Astrocyte of the cerebellum (primary cell): ENCODE results near the gene OPA1.

Experiments
- DNase-seq: peaks from one replicate; pipeline ENCODE4 v3.0.0-alpha.2; 2011; ENCODE audit warnings: low read depth
- H3K4me3 ChIP-seq: 2 replicates; pipeline ENCODE4 v1.5.1; 2011; ENCODE audit warnings: mild to moderate bottlenecking, low read depth, low read length, moderate library complexity
- CTCF ChIP-seq: IDR thresholded peaks from 2 replicates; pipeline ENCODE4 v1.5.1; 2012; ENCODE audit warnings: low read length, low read depth, moderate library complexity, mild to moderate bottlenecking; ENCODE audit errors: missing control alignments
- in situ Hi-C: cut with HindIII; loops from 2 replicates; pipeline ENCODE4 v1.10.0; 2017; ENCODE audit warnings: low sequenced_read_pairs

The OPA1 gene

GRCh38 chr3:193716150-193716549, 123.1 kb downstream of the OPA1 start:
- DNase-seq = no peak
- no peak overlapping the region for H3K4me3 ChIP-seq
- TF ChIP-seq CTCF = no peak
- in situ Hi-C loops = loop anchor here (10.0 kb wide), 1 partner anchor 59 kb away; no protein-coding TSS in a partner anchor

GRCh38 chr3:193719735-193720134, 126.7 kb downstream of the OPA1 start:
- TF ChIP-seq CTCF = no peak
- in situ Hi-C loops = loop anchor here (10.0 kb wide), 1 partner anchor 55 kb away; no protein-coding TSS in a partner anchor
- no peak for DNase-seq
- no peak overlapping the region for H3K4me3 ChIP-seq

DNA sequence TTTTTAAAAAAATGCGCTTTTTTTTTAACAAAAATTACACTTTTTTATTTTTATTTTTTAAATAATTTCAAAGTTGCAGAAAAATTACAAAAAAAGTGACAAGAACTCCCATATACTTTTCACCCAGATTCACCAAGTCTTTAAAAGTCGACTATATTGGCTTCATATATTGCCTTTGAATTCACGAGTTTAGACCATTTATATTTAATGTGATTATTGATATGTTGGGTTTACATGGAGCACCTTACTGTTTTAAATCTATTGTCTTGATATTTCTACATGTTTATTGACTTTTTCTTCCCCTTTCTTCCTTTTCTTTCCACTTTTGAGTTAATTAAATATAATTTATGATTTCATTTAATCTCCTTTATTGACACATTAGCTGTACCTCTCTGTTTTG, 127.2 kb downstream of the OPA1 start:
- no peak overlapping the region for H3K4me3 ChIP-seq
- no peak for DNase-seq
- in situ Hi-C loops = no loop called here
- no peak for TF ChIP-seq CTCF

DNA sequence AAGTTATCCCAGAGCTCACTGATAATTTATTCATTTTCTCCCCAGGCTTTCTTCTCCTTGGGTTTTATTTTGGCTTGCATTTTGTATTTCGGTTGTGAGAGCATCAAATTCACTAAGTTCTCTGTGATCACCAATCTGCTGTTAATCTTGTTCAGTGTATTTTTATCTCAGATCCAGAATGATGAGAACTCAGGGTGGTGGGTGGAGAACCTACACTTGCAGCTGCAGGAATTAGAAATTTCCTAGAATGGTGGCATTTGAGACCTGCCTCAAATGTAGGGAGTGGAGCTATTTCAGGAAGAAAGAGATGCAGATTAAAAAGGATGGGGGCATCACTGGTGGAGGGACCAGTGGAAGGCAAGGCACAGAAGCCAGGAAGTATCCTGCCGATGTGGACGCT, 129.6 kb downstream of the OPA1 start:
- no peak for TF ChIP-seq CTCF
- H3K4me3 ChIP-seq = no peak overlapping the region
- DNase-seq = no peak

GRCh38 chr3:193727089-193727488, 134.1 kb downstream of the OPA1 start:
- in situ Hi-C loops = no loop called here
- no peak overlapping the region for H3K4me3 ChIP-seq
- no peak for DNase-seq
- no peak for TF ChIP-seq CTCF

More for the DNA sequence above, 129.6 kb downstream of the OPA1 start:
- in situ Hi-C loops = no loop called here

DNA sequence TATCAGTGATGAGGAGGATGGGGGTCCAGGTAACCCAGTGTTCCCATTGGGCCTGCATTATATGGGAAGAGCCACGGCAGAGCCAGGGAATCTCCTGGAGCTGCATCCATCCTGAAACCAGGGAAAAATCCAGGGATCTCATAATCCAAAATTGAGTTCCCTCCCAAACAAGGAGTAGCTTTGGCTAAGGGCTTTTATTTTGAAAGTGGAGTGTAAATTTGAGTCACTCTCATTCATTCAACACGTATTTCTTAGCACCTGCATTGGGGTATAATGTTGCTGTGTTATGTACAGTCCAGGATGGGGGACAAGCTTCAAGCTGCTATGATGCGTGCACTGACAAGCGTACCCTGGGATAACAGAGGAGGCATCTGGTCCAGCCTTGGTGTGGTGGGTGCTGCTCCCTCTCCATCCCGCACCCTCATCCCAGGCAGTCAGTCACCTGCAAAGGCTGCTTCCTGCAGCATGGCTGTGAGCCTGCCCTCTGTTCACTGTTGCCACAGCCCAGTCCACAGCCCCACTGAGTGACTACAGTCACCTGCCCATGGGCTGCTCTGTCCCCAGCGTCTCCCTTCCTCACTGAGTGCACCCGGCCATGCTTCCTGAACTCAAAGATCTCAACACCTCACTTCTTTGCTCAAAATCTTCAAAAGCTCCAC, 135.6 kb downstream of the OPA1 start:
- in situ Hi-C loops = no loop called here
- TF ChIP-seq CTCF = no peak
- no peak for DNase-seq
- no peak overlapping the region for H3K4me3 ChIP-seq
